Fibroblast of skin of back (primary cell): ENCODE results near the gene HERPUD2.
"Not testable (repeated sequence)": the region's sequence is repeated elsewhere in the genome, so short reads cannot be mapped to it uniquely, and the experiment has no call there.

ENCODE experiments used
- DNase-seq: peaks from one replicate; pipeline ENCODE4 v3.0.0-alpha.2; 2013

The HERPUD2 gene

GRCh38 chr7:35714407-35714806 is 19.5 kb upstream of the HERPUD2 start:
- no peak for DNase-seq

DNA sequence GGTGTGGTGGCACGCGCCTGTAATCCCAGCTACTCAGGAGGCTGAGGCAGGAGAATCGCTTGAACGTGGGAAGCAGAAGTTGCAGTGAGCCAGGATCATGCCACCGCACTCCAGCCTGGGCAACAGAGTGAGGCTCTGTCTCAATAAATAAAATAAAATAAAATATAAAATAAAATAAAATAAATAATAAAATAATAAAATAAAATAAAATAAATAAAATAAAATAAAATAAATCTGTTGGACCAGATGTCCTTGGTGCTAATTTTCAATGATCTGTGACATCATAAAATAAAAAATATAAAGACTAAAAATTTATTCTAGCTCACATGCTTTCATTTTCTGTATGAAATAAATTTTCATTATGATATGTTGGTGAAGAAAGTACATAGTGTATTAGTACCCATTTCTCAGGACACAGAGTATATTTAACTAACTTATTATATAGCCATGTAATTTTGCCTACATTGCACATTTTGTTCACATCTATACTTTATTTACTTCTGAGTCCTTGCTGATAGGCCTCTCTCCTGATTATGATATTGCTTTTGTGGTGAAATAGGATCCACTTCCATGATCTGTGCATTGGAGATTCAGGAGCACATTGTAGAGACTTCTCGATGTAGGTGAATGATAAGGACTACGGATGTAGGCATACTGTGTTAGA is 17.8 kb upstream of the HERPUD2 start:
- no peak for DNase-seq

DNA sequence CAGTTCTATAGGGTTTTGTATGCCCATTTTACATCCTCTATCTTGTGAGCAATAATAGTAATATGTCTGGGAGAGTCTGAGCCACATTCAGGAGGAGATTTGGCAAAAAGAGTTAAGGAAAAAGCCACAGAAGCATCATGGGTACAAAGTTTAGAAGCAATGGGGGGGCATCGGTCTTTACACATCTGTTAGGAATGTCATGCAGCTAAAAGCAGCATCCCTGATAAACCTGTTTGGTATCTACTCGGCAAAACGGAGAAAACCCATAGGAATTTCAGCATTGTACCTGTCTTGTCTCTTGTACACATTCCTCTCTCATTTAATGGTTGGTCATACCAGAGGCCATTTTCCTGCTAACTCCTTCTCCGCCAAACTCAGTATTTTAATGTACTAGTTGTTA is 12.5 kb upstream of the HERPUD2 start:
- peak; percentile 56 for DNase-seq

DNA sequence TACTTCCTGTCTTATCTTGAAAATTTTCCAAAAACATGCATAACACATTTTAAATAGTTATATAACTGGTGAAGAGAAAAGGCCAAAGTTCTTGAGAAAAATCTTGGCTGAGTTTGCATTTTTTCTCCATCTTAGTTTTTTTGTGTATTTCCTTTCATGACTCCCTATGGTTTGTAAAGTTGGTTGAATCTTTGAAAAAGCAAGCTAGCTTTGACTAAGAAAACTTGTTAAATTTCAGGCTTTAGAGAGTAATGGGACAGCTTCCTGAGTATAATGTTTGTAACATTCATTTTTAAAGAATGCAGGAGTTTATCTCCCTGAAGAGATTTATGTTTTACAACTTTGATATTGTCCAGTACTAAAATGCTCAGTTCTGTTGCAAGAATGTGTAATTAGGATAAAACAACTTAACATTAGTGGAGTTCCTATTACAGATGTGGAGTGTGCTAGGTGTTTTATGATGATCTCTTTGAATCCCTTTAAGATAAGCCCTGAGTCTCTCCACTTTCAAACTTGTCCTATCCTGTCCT is 11.1 kb upstream of the HERPUD2 start:
- no peak for DNase-seq

GRCh38 chr7:35704261-35704660 is 9.3 kb upstream of the HERPUD2 start:
- DNase-seq, result no peak

DNA sequence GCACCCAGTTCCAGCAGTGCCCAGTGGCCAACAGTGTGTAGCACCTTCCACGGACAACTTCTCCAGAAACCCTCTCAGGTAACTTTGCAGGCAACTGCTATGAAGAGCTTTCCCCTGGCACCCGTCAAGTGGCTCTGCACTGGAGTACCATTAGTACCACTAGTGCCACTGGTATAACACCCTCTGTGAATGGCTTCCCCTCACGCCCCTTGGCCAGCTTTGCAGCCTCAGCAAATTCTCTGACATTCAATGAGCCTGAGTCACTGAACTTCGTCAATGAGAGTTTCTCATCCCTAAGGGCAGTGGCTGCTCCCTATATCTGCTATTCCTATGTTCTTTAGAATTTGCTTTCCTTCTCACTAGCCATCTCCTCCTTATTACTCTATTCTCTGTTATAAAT is 7.6 kb upstream of the HERPUD2 start:
- no peak for DNase-seq

GRCh38 chr7:35701287-35701900 is 6.5 kb upstream of the HERPUD2 start:
- DNase-seq, result no peak

GRCh38 chr7:35700865-35701264 is 5.9 kb upstream of the HERPUD2 start:
- no peak for DNase-seq

GRCh38 chr7:35700333-35700732 is 5.4 kb upstream of the HERPUD2 start:
- no peak for DNase-seq

DNA sequence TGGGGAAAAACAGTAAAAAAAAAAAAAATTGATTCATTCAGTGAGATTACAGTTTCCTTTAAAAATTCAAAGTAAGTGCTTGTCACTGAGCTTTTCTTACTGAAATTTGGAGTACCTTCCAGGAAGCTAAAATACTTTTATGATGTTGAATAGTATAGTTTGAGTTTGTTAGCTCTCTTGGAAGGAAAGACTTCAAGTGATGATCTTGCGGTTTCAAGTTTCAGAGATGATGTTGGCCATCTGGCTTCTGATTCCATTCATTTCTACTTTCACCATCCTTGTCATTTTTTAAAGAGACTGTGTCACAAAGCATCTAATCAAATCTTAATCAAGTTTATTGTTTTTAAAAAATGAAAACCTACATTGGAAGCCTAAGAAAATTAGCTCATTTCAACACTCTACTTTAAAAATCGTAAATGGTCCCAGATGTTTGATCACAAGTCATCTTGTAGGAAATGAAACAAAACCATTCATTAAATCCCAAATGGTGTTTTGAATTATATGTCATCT is 4.9 kb upstream of the HERPUD2 start:
- DNase-seq, result no peak

DNA sequence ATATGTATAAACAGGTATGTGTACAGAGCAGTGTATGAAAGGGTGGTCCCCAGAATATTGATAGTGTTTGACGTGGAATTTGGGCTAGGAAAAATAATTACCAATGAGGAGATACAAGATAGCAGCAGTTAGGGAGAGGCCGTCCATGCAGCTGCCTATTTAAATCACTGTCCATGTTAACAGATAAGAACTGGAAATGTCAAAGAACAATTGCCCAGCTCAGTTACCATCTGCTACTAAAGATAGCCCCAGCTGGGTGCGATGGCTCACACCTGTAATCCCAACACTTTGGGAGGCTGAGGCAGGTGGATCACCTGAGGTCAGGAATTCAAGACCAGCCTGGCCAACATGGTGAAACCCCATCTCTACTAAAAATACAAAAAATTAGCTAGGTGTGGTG is 3.4 kb upstream of the HERPUD2 start:
- DNase-seq, result not testable (repeated sequence)

GRCh38 chr7:35697414-35698175 is 2.7 kb upstream of the HERPUD2 start:
- peak; percentile 67 for DNase-seq

DNA sequence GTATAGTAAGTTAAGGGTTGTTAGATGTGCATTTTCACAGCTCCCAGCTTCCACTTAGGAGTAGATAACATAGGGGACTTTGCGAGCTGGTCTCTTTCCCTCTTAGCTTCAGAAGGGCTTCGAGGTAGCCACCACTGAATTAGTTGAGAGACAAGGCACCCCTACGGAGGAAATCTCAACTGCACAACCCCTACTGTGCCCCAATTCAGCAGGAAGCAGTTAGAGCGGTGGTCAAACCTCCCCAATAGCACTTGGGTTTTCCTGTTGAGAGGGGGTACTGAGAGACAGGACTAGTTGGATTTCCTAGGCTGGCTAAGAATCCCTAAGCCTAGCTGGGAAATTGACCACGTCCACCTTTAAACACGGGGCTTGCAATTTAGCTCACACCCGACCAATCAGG is 1.1 kb upstream of the HERPUD2 start:
- DNase-seq, result no peak

DNA sequence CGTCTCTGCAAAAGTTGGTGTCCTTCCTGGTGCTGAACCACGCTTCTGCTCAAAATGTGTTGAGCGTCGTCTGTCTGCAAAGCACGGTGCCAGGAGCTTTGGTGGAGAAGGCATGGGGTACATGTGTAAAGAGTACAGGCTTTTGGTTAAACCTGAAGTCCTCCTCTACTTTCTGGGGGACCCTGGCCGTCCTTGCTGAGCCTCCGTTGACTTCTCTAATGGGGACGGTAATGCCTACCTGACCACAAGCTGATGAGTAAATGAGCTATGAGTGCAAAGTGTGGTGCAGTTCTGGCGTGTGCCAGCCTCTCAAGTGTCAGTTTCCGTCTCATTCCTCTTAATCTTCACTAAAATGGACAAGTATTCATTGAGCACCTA is 527 bp upstream of the HERPUD2 start:
- no peak for DNase-seq

DNA sequence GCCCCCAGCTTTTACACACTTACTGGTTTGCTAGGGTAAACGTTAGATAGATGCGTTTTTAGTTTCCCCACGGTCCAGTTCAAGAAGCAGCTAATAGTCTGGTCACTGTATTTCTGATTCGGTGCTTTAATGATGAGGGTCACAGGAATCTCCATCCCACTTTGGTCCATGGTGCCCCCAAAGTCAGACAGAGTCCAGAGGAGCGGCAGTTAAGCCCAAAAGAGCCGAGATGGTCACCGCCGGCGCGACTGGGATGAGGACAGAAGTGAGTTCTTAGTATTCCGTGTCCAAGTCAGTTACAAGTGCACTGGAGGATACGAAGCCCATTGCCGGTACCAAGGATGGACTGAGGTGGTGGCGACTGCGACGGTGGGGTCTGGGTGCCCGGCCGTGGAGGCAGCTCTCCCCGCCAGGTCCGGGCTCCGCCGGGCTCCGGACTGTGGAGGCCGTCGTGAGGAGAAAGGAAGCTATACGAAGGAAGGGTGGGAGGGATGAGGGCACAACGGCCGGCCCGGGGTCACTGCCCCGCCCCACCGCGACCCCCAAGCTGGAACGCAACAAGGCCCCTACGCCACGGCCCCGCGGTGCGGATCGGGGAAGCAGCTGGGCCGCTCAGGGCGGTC is 663 bp downstream of the HERPUD2 start:
- peak; percentile 19 for DNase-seq

DNA sequence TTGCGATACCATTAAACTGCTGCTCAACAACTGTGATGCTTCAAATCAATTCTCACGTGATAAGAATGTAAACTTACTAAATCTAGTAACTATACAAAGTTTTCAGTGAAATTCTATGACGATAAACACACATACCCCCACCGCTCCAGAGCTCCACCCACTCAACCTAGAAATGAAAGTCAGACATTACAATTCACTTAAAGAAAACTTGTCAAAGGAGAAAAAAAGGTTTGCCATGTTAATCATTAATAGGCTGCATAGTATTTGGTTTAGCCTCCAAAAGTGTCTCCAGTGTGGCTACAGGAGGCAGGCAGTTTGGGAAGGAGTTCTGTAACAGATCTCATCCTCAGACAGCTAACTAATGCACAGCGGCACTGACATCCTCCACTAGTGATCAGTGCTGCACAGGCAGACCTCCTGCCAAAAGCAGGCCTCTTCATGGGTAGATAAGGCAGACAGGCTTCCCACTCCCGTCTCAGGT is 3.1 kb downstream of the HERPUD2 start:
- no peak for DNase-seq

DNA sequence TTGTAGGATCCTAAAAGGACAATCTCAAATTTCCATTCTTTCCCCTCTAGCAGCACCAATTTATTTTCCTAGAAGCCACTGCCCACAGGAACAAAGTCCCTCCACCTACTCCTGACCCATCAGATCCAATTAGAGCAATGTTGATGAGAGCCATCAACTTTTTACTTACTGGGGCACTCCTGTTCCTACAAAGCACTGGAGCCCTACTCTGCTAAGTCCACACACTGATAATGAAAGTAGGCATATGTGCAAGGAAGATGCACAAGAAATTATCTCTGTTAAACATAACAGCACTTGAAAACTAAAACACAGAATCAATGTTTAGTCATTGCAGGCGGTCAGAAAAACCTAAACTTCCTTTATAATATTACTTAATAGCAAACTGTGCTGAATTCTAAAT is 3.6 kb downstream of the HERPUD2 start:
- DNase-seq, result no peak

DNA sequence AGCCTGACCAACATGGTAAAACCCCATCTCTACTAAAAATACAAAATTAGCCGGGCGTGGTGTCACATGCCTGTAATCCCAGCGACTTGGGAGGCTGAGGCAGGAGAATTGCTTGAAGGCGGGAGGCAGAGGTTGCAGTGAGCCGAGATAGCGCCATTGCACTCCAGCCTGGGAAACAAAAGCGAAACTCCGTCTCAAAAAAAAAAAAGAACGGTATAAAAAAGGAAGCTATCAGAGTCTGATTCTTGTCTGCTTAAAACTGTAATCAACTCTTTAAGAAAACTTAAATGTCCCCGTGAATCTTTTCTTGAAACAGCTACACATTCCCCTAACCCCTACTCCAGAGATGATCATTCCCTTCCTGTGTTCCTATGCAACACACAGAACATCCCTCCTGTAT is 4.3 kb downstream of the HERPUD2 start:
- not testable (repeated sequence) for DNase-seq

- no peak for DNase-seq
These were observed 9.2 kb downstream of the HERPUD2 start for GRCh38 chr7:35685781-35686180.

DNA sequence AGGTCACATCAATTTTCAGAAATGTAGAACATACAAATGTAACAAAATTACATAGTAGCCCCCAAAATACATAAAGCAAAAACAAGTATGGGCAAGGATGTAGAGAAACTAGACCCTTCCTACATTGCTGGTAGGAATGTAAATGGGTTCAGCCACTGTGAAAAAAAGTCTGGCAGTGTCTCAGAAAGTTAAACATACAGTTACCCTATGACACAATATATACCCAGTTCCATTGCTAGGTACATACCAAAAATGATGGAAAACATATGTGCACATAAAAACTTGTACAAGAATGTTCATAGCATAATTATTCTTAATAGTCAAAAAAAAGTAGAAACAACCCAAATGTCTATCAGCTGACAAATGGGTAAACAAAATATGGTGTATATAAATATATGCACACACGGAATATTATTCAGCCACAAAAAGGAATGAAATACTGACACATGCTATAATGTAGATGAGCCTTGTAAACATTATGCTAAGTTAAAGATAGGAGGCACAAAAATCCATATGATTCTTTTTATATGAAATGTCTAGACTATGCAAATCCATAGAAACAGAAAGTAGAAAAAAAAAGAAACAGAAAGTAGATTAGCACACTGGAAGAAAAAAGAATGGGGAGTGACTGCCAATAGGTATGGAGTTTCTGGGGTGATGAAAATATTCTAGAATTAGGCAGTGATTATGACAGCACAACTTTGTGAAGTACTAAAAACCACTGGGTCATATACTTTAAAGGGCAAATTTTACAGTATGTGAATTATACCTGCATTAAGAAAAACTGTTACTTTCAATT is 13.5 kb downstream of the HERPUD2 start:
- no peak for DNase-seq

DNA sequence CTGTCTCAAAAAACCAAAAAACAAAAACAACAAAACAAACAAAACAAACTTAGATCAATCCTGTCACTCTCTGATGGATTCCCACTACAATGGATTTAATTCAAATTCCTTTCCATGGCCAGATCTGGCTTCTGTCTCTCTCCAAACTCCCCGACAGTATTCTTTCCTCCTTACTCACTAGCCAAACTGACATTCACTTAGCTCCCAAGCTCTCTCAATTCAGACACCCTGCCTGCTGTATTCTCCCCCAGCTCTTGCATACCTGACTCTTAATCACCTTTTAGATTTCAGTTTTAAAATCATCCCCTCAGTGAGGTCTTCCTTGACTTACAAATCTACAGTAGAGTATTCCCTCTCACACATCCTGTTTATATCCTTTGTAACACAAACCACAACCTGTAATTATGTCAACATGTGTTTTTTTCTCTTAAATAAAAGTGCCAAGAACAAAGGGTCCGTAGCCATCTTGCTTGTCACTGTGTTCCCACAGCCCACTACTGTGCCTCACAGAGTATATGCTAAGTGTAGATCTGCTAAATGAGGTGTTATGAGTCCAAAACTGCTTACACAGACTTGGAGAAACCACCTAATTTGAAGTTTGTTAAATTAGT is 14.4 kb downstream of the HERPUD2 start:
- no peak for DNase-seq
